Stimulated activated effector memory CD8-positive, alpha-beta T cell treated with anti-CD3 and anti-CD28 coated beads, Interleukin-12 subunit alpha, Interleukin-12 subunit beta, amount 100 ng/mL, for 72 hours (primary cell): Measurements from ENCODE around the gene CCER1.

Experiments used
- ATAC-seq: fragments of 150-1000 bp; cut with Tn5 transposase; 2 replicates; pipeline ENCODE4 v1.10.0; 2021
- DNase-seq, 2 donors: peaks; one replicate each; pipeline ENCODE4 v3.0.0; 2021 to 2022; ENCODE audit warnings: low spot score in 2 of 2
- H3K27ac Mint-ChIP-seq: one replicate; pipeline ENCODE4 v1.8.0; 2022; ENCODE audit warnings: mild to moderate bottlenecking, mixed read lengths
- H3K36me3 Mint-ChIP-seq: one replicate; pipeline ENCODE4 v1.8.0; 2022; ENCODE audit warnings: mild to moderate bottlenecking, mixed read lengths
- H3K4me1 Mint-ChIP-seq: one replicate; pipeline ENCODE4 v1.8.0; 2022; ENCODE audit warnings: mixed read lengths
- H3K4me3 Mint-ChIP-seq: one replicate; pipeline ENCODE4 v1.8.0; 2022; ENCODE audit warnings: mild to moderate bottlenecking, mixed read lengths
- H3K9me3 Mint-ChIP-seq: one replicate; pipeline ENCODE4 v1.8.0; 2022; ENCODE audit warnings: mixed read lengths

CCER1 gene

DNA sequence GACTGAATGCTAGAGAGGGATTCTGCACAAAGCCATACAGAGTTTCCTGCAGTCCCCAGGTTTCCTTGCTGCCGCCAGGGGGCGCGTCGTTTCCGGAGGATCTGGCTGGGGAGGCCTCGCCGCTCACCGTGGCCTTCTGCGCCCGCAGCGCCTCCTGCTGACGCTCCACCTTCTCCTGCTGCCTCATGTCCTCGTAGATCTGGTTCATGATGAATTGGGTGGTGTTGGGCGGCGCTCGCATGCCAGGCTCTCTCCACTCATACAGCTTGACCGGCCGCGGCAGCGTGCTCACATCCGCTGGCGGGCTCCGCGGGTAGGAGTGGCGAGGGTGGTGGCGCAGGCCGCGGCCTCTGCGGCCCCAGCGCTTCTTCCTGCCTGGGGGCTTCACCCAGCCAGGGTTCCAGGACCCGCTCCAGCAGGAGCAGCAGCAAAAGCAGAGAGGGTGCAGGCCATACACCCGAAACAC lies 987 bp downstream of the CCER1 start:
- Mint-ChIP-seq H3K36me3 (no peaks in the 10 kb centered on the region), H3K4me3 (no peak overlapping the region), H3K4me1 (no peaks in the 10 kb centered on the region), H3K9me3 (no peaks in the 10 kb centered on the region), H3K27ac (no peak overlapping the region)
- ATAC-seq (peak; percentile 35), DNase-seq (no peak)

DNA sequence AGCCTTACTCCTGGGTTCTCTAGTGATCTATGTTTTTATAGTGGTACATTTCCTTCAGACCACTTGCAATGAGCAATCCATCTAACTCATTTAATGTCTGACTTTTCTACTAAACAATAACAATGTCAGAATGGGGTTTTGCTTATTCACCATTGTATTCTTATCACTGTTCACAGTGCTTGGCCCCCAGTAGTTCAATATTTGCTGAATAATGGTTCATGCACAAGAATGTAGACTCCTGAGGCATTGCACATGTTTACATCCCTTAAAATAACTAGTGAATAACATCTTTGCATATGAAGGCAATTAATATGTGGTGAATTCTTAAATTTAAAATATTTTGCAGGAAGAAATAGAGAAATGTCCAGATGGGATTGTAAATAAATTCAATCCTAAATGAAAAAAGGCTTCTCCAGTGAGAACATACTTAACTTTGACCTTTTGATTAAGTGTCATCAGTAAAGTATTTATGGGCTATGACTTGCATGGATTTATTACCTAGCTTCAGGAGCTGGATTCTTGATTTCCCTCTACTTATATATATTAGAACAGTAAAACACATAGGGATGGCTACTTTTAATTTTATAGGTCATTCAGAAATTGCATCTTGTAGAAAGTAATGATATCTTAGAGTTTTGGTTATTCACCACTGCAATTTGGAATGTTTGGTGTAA lies 3.4 kb downstream of the CCER1 start:
- no peak for DNase-seq
- no peaks in the 10 kb centered on the region for H3K36me3 Mint-ChIP-seq
- no peak overlapping the region for H3K27ac Mint-ChIP-seq
- no peak overlapping the region for H3K4me3 Mint-ChIP-seq
- ATAC-seq = no peak
- H3K9me3 Mint-ChIP-seq = no peaks in the 10 kb centered on the region
- H3K4me1 Mint-ChIP-seq = no peaks in the 10 kb centered on the region

DNA sequence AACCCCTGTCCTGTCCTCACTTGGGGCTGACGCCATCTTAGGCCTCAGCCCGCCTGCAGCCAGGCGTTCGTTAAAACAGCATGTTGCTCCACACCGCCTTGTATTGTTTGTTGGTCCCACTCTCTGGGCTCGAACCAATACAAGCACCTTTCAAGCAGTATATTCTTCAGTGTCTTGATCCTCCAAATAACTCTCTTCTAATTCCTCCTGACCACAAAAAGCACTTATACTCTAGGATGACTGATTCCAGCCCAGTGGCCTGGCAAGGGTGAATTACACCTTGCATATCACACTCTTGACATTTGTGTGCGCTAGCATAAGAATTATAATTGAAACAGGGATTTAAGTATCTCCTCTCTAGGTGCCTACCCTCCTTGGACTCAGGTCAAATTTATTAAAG lies 7.1 kb downstream of the CCER1 start:
- Mint-ChIP-seq H3K36me3 (no peaks in the 10 kb centered on the region), H3K27ac (no peak overlapping the region), H3K9me3 (no peaks in the 10 kb centered on the region), H3K4me1 (no peaks in the 10 kb centered on the region), H3K4me3 (no peak overlapping the region)
- no peak for DNase-seq
- ATAC-seq = no peak

DNA sequence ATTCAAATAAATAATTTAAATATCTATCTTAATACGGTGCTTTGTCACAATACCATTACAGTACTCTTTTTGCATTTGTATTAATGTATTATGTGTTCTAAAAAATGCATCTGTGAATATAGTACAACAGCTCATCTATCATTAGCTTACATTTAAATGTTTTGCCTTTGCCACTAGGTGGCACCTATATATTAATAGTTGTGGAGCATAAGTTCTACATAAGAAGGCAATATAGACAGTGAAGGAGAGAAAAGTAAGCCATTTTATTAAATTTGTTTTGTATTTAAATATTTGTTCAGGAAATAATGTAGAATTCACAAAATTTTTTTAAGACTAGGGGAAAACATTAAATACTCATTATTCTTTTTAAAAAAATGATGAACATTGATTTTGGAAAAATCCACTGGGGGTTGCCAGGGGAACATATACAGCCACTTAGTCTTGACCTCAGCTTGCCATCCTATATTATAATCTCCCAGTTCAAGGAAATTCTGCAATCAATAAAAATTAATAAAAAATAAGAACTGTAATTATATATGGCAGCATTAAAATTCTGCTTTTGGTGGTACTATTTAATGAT lies 9.8 kb downstream of the CCER1 start:
- Mint-ChIP-seq H3K27ac (no peak overlapping the region), H3K36me3 (no peaks in the 10 kb centered on the region), H3K4me1 (no peaks in the 10 kb centered on the region), H3K4me3 (no peak overlapping the region), H3K9me3 (no peaks in the 10 kb centered on the region)
- ATAC-seq (no peak), DNase-seq (no peak)

DNA sequence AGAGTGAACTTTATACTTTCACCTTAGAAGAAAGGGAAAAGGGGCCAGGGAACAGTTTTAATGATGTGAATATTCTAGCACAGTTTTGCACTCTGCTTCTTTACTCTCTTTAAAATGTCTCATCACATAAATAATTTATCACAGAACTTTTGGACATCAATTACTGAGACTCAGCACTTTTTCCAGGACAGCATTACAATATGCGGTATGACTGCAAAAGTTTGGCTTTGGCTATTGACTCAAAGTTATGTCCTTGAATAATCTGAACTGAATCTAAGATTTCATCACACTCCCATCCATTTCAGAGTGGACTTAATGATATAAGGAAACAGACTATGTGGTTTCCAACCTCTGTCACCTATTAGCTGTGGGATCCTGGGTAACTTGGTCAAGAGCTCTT lies 11.7 kb downstream of the CCER1 start:
- no peak overlapping the region for H3K4me3 Mint-ChIP-seq
- H3K36me3 Mint-ChIP-seq = no peaks in the 10 kb centered on the region
- DNase-seq = no peak

DNA sequence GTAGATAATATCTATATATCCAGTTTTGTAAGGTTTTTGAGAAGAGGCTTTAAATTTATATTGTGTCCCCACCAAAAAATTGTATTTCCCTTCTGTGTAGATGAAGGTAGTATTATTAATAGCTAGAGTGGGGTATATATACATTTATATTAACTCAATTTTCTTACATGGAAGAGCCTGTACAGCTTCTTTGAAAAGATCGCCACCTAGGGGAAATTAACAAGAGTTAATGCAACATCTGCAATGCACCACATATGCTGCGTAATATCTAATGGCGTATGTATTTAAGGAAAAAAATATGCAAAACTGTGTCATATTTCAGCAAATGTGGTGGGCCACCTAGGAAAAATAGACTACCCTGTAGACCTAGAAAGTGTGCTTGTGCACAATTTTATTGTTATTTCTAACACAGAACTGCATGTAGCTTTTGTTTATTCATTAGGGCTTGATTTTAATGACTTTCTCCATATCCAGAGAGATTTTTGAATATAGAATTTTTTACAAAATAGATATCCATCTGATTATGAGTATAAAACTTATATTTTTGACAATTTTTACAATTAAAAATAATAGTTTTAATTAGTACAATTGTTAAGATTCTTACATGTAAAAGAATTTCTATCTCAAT lies 14.0 kb downstream of the CCER1 start:
- no peaks in the 10 kb centered on the region for H3K36me3 Mint-ChIP-seq
- no peak for DNase-seq

More for the DNA sequence above, 11.7 kb downstream of the CCER1 start:
- no peak overlapping the region for H3K27ac Mint-ChIP-seq
- H3K9me3 Mint-ChIP-seq = no peaks in the 10 kb centered on the region
- H3K4me1 Mint-ChIP-seq = no peaks in the 10 kb centered on the region
- no peak for ATAC-seq

DNA sequence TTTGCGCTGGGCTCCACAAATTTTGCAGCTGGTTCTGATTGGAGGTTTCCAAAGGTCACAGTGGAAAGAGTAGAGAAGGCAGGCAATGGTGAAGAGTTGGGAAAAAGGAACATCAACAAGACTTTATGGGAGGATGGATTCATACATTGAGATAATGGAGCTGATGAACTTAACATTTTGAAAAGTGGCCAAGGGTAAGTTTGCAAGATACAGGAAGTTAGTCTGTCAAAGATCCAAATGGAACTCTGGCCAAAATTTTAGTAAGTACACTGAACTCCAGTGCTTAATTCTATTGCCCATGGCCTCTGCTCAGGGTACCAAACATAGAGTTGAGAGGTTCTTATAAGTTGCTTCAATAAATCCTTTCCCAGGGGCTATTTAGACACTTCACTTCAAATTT lies 15.6 kb downstream of the CCER1 start:
- H3K9me3 Mint-ChIP-seq = no peaks in the 10 kb centered on the region
- H3K4me1 Mint-ChIP-seq = no peaks in the 10 kb centered on the region
- no peak overlapping the region for H3K4me3 Mint-ChIP-seq
- ATAC-seq (no peak), DNase-seq (no peak)
- H3K36me3 Mint-ChIP-seq = no peaks in the 10 kb centered on the region
- H3K27ac Mint-ChIP-seq = no peak overlapping the region

More for the DNA sequence above, 14.0 kb downstream of the CCER1 start:
- no peak overlapping the region for H3K27ac Mint-ChIP-seq
- no peak overlapping the region for H3K4me3 Mint-ChIP-seq
- H3K4me1 Mint-ChIP-seq = no peaks in the 10 kb centered on the region
- H3K9me3 Mint-ChIP-seq = no peaks in the 10 kb centered on the region
- no peak for ATAC-seq

DNA sequence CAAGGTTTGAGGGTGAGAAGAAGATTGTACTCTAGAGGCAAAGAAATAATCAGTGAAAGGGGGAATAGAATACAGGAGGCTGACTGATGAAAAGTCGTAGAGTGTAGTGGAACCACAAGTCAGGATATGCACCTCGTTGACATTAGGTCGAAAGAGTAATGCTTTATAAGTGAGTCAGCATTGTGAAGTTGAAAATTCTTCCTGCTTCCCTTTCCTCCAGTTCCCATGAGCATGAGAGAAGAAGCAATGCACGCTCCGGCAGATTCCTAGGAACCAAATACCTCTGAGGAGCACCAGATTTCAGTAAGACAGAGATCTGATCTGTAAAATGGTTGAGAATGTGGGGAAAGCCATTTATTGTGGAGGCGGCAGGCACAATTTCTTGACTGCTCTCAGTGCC lies 16.5 kb downstream of the CCER1 start:
- H3K4me3 Mint-ChIP-seq = no peak overlapping the region
- H3K9me3 Mint-ChIP-seq = no peaks in the 10 kb centered on the region
- DNase-seq (no peak), ATAC-seq (no peak)
- no peaks in the 10 kb centered on the region for H3K36me3 Mint-ChIP-seq
- H3K4me1 Mint-ChIP-seq = no peaks in the 10 kb centered on the region
- H3K27ac Mint-ChIP-seq = no peak overlapping the region

DNA sequence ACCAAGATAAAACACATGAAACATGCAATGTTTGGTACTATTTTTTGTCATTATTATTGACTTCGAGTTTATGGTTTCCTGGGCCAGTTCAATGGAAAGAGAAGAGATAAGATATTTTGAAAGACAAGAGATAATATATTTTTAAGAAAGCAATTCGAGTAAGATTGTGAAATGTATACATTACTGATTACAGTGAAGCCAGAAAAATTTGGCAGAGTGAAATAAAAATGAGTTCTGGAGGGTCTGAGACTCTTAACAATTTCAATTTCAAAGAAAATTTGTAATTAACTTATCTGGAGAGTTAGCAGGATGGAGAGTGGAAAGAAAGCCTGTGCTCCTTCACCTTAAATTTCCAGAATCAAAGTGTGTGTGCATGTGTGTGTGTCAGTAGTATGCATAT lies 17.3 kb downstream of the CCER1 start:
- DNase-seq (no peak), ATAC-seq (no peak)
- Mint-ChIP-seq H3K4me3 (no peak overlapping the region), H3K9me3 (no peaks in the 10 kb centered on the region), H3K27ac (no peak overlapping the region), H3K4me1 (no peaks in the 10 kb centered on the region), H3K36me3 (no peaks in the 10 kb centered on the region)

DNA sequence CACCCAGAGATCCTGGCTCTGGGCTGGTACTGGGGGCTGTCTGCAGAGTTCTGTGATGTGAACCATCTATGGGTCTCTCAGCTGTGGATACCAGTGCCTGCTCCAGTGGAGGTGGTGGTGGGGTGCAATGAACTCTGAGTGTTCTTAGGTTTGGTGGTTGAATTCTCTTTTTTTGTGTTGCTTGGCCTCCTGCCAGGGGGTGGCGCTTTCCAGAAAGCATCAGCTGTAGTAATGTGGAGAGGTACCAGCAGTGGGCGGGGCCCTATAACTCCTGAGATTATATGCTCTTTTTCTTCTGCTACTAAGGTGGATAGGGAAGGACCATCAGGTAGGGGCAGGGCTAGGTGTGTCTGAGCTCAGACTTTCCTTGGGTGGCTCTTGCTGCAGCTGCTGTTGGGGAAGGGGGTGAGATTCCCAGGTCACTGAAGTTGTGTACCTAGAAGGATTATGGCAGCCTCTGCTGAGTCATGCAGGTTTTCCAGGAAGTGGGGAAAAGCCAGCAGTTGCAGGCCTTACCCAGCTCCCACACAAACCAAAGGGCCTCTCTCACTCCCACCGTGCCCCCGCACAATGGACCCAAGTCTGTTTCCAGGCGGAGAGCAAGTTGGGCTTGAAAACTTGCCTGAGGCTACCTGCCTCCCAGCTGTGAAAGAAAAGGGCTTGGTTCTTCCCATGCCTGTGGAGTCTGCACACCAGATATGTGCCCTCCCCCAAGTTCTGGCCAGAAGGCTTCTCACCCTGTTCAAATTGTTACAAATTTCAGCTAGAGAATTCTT lies 18.6 kb downstream of the CCER1 start:
- Mint-ChIP-seq H3K9me3 (no peaks in the 10 kb centered on the region), H3K27ac (no peak overlapping the region), H3K36me3 (no peaks in the 10 kb centered on the region), H3K4me3 (no peak overlapping the region), H3K4me1 (no peaks in the 10 kb centered on the region)
- ATAC-seq (no peak), DNase-seq (no peak)

DNA sequence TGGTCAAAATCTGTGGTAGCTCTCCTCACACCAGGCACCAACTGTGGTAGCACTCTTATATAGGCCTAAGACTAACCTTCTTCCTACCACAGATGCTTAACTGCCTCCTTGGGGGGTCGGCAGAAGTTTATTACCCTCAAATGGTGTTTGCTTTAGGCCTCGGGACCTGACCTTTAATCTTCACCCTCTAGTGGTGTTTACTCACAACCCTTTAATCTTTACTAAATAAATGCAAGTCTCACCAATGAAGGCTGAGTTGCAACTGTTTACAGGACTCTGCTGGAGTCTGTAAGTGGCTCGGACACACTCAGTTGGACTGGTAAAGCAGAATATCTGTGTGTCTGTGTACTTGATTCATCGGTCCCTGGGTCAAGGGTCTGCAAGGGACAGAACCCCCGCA lies 29.4 kb downstream of the CCER1 start:
- ATAC-seq (no peak), DNase-seq (no peak)
- no peak overlapping the region for H3K27ac Mint-ChIP-seq
- peaks cover 9% of the 10 kb centered on the region for H3K9me3 Mint-ChIP-seq
- no peaks in the 10 kb centered on the region for H3K36me3 Mint-ChIP-seq
- H3K4me3 Mint-ChIP-seq = no peak overlapping the region
- H3K4me1 Mint-ChIP-seq = no peaks in the 10 kb centered on the region

DNA sequence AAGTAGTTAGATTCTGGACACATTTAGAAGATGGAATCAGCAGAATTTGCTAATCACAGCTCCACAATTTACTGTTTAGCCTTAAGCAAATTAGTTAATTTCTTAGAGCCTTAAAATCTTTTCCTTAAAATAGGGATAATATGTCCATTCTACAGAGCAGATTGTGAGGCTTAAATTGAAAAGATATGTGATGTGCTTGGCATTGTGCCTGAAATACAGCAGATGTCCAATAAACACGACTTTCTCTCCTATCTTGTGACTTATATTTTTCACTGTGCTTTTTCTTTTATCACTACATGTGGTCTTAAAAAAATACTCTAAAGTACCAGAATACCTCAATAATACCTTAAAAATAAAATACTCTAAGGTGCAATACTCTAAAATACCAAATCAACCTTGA lies 30.6 kb downstream of the CCER1 start:
- DNase-seq = no peak

DNA sequence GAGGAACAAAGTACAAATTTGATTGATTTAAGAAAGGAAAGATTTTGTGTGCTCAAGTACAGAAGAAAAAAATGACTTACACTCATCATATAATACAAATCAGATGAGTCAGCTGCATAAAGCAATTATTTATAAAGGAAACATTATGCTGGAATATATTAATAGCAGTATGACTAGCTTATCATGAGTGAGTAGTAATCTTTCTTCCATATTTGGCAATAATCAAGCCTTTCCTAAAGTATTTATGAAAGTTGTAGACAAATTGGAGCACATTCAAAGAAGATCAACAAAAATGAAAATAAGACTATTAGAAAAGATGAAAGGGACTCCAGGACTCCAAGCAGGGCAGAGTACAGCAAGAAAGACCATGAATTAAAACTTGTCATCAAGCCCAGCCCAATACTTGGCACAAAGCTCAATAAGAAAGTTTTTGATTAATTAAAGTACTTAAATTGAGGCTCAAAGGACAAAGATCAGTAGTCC lies 32.8 kb downstream of the CCER1 start:
- H3K4me1 Mint-ChIP-seq = no peaks in the 10 kb centered on the region
- DNase-seq (no peak), ATAC-seq (no peak)

More for the DNA sequence above, 30.6 kb downstream of the CCER1 start:
- Mint-ChIP-seq H3K4me1 (no peaks in the 10 kb centered on the region), H3K27ac (no peak overlapping the region), H3K4me3 (no peak overlapping the region), H3K36me3 (no peaks in the 10 kb centered on the region), H3K9me3 (peaks cover 6% of the 10 kb centered on the region)
- no peak for ATAC-seq

DNA sequence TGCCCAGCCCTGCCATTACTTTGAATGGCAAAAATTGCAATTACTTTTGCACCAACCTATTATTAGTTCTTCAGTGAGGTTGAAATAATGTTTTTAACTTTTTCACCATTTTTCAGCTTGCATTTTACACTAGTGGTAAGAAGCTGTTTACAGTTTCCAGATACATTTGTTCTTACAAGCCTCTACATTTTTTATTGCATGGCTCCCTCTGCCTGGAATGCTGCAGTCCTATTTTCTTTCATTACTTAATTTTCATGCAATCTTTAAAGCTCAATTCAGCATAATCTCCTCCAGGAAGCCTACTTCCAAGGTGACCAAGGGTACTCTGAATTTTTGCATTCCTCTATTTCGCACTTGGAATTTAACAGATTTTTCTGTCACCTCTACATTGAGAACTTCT lies 33.4 kb downstream of the CCER1 start:
- no peaks in the 10 kb centered on the region for H3K9me3 Mint-ChIP-seq
- H3K4me1 Mint-ChIP-seq = no peaks in the 10 kb centered on the region
- DNase-seq (no peak), ATAC-seq (no peak)
- no peak overlapping the region for H3K4me3 Mint-ChIP-seq
- no peaks in the 10 kb centered on the region for H3K36me3 Mint-ChIP-seq
- H3K27ac Mint-ChIP-seq = no peak overlapping the region

More for the DNA sequence above, 32.8 kb downstream of the CCER1 start:
- Mint-ChIP-seq H3K9me3 (no peaks in the 10 kb centered on the region), H3K4me3 (no peak overlapping the region), H3K27ac (no peak overlapping the region), H3K36me3 (no peaks in the 10 kb centered on the region)

DNA sequence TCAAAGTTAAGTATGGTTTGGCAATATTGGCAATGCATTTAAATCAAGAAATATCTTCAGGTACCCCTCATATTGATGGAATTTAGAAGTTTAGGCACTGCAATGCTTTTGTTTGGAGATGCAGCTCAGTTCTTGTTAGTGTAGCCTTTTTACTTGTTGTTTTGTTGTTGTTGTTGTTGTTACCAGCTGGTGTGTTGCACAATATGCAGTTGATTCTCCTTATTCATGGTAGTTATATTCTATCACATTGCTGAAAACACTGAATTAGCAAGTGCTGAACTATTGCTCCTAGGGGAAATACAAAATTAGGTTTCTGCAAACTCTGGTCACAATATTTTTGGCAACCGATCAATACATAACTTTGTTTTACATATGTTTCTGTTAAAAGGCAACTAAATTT lies 34.8 kb downstream of the CCER1 start:
- no peak overlapping the region for H3K27ac Mint-ChIP-seq
- ATAC-seq (no peak), DNase-seq (no peak)
- H3K9me3 Mint-ChIP-seq = no peaks in the 10 kb centered on the region
- no peaks in the 10 kb centered on the region for H3K4me1 Mint-ChIP-seq
- no peak overlapping the region for H3K4me3 Mint-ChIP-seq
- no peaks in the 10 kb centered on the region for H3K36me3 Mint-ChIP-seq
